SJSA1 (cell line): Measurements from ENCODE around the gene SELENOW. TPM values are rescaled to one million over a fixed set of nuclear protein-coding genes. Genes with fewer than 3 reads are reported as not detected.

Experiments used
- DNase-seq, 2 experiments: peaks; one replicate each; pipeline ENCODE4 v3.0.0-alpha.2; 2015 to 2020; ENCODE audit warnings: low spot score in 2 of 2, low read depth in 1 of 2
- H3K27ac ChIP-seq: fragments of 250-450 bp; sonication (Bioruptor Pico); 2 replicates; pipeline ENCODE4 v1.5.1; 2020; ENCODE audit warnings: mild to moderate bottlenecking, moderate library complexity
- H3K27me3 ChIP-seq: fragments of 250-450 bp; sonication (Bioruptor Pico); replicated peaks from 2 replicates; pipeline ENCODE4 v1.5.1; 2020; ENCODE audit warnings: mild to moderate bottlenecking, moderate library complexity
- H3K36me3 ChIP-seq: fragments of 250-450 bp; sonication (Bioruptor Pico); 2 replicates; pipeline ENCODE4 v1.5.1; 2020; ENCODE audit warnings: mild to moderate bottlenecking
- H3K4me1 ChIP-seq: fragments of 250-450 bp; sonication (Bioruptor Pico); replicated peaks from 2 replicates; pipeline ENCODE4 v1.6.1; 2021; ENCODE audit warnings: mild to moderate bottlenecking
- H3K4me3 ChIP-seq: fragments of 250-450 bp; sonication (Bioruptor Pico); 2 replicates; pipeline ENCODE4 v1.5.1; 2020; ENCODE audit warnings: mild to moderate bottlenecking
- H3K9me3 ChIP-seq: fragments of 250-450 bp; sonication (Bioruptor Pico); replicated peaks from 2 replicates; pipeline ENCODE4 v1.5.1; 2020; ENCODE audit warnings: mild to moderate bottlenecking
- total RNA-seq: library from RNA; depleted of rRNA; stranded (reverse); fragments of >200 nt; shearing (Covaris generic); gene quantifications from 2 replicates; pipeline ENCODE4 v1.2.3, GENCODE V29; 2014

The SELENOW gene
- total RNA-seq, 1 experiment from 2014 or later, result 455 TPM

DNA sequence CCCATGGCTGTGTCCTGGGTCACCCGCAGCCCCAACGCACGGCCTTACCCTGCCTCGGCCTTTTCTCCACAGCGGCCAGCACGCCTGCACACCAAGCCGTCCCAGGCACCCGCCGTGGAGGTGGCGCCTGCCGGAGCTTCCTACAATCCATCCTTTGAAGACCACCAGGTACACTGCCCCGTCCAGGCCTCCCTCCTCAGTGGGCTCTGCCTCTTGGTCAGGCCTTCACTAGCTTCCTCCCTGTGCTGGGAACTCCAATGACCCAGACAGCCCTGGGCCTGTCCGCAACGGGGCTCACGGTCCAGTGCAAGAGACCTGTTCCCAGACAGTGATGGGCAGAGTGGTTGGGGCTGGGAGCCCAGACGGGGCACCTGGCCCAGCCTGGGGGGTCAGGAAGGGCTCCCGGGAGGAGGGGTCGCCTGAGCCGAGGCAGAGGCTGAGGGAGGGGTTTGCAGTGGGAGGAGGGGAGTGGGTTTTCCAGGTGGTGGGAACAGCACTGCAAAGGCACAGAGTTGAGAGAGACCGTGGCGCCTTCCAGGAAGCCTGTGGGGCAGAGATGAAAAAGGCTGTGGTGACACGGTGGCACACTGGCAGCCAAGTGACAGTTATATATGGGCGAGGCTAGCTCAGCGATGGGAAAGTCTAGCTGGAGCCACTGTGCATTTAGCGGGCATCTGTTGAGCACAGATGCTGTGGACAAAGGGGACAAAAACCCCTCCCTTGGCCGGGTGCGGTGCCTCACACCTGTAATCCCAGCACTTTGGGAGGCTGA, 25.9 kb upstream of the SELENOW start:
- Histone ChIP-seq H3K9me3 (no peaks in the 10 kb centered on the region), H3K27me3 (no peaks in the 10 kb centered on the region), H3K4me3 (no peak overlapping the region), H3K36me3 (peaks cover 99% of the 10 kb centered on the region), H3K27ac (no peak overlapping the region), H3K4me1 (no peaks in the 10 kb centered on the region)
- no peak for DNase-seq

DNA sequence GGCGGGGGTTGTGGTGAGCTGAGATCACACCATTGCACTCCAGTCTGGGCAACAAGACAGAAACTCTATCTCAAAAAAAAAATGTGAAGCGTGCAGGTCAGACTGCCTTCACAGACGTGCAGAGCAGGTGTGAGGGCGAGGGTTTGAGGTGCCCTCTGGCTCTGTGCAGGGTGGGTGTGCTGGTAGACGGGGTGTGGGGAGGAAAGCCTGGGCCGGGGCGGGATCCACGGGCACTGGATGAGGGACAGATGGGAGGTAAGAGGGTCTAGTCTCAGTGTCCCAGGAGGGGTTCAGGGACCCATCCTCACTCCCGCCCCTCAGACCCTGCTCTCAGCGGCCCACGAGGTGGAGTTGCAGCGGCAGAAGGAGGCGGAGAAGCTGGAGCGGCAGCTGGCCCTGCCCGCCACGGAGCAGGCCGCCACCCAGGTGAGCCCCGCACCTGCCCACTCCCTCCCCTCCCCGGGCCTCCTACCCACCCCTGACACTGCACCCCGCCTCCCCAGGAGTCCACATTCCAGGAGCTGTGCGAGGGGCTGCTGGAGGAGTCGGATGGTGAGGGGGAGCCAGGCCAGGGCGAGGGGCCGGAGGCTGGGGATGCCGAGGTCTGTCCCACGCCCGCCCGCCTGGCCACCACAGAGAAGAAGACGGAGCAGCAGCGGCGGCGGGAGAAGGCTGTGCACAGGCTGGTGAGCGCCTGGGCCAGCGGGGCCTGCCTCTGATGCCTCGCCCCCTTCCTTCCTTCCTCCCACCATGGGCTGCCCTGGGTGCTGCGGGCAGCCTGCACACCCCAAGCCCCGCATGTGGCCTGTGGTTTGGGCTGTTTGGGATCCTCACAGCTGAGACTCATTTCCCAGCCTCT, 24.1 kb upstream of the SELENOW start:
- peaks cover 97% of the 10 kb centered on the region for H3K36me3 ChIP-seq

DNA sequence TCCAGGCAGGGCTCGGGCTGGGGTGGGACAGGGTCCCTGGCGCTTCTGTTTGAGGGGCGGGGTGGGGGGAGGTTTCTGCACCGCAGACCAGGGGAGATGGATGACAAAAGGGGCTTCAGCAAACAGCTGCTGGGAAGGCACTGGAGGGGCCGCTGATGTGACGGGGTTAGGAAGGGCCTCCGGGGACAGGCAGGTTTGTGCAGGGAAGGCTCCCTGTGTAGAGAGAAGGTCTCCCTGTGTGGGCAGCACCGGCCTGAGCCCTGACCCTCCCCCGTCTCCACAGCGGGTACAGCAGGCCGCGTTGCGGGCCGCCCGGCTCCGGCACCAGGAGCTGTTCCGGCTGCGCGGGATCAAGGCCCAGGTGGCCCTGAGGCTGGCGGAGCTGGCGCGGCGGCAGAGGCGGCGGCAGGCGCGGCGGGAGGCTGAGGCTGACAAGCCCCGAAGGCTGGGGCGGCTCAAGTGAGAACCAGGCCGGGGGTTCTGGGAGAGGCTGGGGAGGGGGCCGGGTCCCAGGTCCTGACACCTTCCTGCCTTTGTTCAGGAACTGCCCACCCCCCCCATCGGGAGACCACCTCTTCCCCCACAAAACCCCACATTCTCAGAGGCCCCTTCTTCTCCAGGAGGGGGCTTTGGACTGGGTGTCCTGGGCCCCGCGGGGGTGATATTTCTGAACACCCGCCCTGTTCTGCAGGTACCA, 23.3 kb upstream of the SELENOW start:
- H3K4me3 ChIP-seq, result no peak overlapping the region
- peaks cover 90% of the 10 kb centered on the region for H3K36me3 ChIP-seq
- no peaks in the 10 kb centered on the region for H3K4me1 ChIP-seq
- no peak overlapping the region for H3K27ac ChIP-seq
- no peaks in the 10 kb centered on the region for H3K27me3 ChIP-seq
- no peak for DNase-seq
- H3K9me3 ChIP-seq, result no peaks in the 10 kb centered on the region

More for the DNA sequence above, 24.1 kb upstream of the SELENOW start:
- H3K27ac ChIP-seq, result no peak overlapping the region
- H3K9me3 ChIP-seq, result no peaks in the 10 kb centered on the region
- H3K27me3 ChIP-seq, result no peaks in the 10 kb centered on the region
- no peaks in the 10 kb centered on the region for H3K4me1 ChIP-seq
- H3K4me3 ChIP-seq, result no peak overlapping the region
- no peak for DNase-seq

DNA sequence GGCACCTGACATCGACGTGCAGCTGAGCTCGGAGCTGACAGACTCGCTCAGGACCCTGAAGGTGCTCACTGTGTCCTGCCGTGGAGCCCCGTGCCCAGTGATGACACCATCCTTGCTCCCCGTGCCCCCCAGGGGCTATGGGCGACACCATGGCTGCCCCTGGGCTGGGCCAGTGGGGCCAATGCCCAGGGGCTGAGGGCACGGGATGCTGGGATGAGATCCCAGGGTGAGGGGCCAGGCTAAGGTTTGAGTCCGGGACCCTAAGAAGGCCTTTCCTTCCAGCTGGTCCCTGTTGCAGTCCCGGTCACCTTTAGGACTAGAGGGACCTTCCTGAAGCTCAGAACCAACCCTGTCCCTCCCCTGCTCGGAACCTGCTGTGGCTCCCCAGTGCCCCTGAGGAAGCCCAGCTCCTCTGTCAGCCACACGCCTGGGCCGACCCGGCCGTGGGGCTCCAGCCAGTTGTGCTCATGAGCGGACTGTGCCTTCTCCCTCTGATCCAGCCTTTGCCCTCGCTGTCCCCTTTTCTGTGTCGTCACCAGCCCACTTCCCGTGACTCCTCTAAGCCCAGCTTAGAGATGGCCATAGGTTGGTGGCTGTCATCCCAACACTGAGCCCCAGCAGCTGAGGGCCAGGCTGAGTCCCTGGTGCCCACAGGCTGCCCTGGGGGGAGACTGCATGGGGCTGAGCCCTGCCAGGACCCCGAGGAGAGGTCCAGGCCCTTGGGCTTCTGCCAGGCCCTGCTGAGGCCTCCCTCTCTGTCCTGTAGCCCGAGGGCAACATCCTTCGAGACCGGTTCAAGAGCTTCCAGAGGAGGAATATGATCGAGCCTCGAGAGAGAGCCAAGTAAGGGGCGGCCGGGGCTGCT, 22.5 kb upstream of the SELENOW start:
- no peaks in the 10 kb centered on the region for H3K4me1 ChIP-seq
- no peak overlapping the region for H3K4me3 ChIP-seq
- H3K27ac ChIP-seq, result no peak overlapping the region
- H3K27me3 ChIP-seq, result no peaks in the 10 kb centered on the region
- no peaks in the 10 kb centered on the region for H3K9me3 ChIP-seq
- H3K36me3 ChIP-seq, result peaks cover 82% of the 10 kb centered on the region
- DNase-seq, result no peak

DNA sequence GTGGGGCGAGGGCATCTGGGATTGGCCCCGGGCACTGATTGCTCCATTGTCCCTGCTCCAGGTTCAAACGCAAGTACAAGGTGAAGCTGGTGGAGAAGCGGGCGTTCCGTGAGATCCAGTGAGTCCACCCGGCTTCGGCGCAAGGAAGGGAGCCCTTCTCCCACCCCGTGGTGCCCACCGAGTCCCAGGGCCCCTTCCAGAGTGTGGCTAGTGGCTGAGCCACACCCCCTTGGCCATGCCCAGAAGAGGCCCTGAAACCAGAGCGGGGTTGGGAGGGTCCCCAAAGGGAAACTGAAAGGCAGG, 21.9 kb upstream of the SELENOW start:
- Histone ChIP-seq H3K36me3 (peaks cover 76% of the 10 kb centered on the region), H3K27ac (no peak overlapping the region), H3K27me3 (no peaks in the 10 kb centered on the region), H3K4me1 (no peaks in the 10 kb centered on the region), H3K4me3 (no peak overlapping the region), H3K9me3 (no peaks in the 10 kb centered on the region)
- DNase-seq, result no peak

DNA sequence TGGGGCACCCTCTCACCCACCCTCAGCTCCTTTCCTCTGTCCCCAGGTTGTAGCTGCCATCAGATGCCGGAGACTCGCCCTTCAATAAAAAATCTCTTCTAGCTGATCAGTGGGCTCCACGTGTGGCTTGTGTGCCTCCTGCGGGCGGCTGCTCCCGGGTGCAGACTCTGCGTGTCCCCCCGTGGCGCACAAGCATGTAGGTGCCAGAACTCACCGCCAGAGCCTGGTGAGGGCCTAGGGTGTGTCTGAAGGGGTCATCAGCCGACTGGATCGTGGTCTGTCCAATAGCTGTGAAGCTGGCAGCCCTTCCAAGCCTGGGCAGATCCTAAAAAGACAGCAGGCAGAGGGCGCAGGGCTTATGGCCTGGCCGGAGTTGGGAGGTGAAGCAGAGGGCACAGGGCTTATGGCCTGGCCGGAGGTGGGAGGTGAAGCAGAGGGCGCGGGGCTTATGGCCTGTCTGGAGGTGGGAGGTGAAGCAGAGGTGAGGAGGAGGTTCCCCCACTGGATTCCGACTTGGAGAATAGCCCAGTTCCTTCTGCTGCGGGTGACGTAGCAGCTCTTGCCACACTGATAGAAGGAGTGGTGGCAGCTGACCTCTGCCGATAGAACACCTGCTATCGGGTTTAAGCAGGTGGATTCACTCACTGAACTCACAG, 21.4 kb upstream of the SELENOW start:
- H3K9me3 ChIP-seq, result no peaks in the 10 kb centered on the region
- no peaks in the 10 kb centered on the region for H3K4me1 ChIP-seq
- no peak overlapping the region for H3K27ac ChIP-seq
- H3K27me3 ChIP-seq, result no peaks in the 10 kb centered on the region
- no peak for DNase-seq
- peaks cover 71% of the 10 kb centered on the region for H3K36me3 ChIP-seq
- no peak overlapping the region for H3K4me3 ChIP-seq

DNA sequence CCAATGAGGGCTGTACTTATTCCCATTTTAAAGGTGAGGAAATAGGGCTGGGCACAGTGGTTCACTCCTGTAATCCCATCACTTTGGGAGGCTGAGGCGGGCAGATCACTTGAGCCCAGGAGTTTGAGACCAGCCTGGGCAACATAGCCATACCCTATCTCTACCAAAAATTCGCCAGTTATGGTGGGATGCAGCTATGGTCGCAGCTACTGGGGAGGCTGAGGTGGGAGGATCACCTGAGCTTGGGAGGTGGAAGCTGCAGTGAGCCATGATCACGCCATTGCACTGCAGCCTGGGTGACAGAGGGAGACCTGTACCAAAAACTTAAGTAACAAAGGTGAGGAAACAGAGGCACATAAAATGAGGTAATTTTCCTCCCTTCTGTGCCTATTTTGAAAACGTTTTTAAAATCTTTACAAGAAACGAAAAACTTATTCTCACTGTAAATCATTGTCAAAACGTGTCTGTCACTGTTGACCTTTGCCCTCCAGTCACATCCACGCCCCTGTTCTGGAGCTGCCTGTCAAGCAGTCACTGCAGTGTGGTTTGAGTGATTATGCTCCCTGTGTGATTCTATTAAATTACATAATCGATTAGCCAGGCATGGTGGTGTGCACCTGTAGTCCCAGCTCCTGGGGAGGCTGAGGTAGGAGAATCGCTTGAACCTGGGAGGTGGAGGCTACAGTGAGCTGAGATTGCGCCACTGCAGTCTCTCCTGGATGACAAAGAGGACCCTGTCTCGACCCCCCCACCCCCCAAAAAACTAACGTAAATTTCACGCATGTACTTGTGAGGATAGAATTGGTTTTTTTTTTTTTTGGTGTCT, 20.7 kb upstream of the SELENOW start:
- no peak for DNase-seq
- Histone ChIP-seq H3K27me3 (no peaks in the 10 kb centered on the region), H3K9me3 (no peaks in the 10 kb centered on the region), H3K4me1 (no peaks in the 10 kb centered on the region), H3K4me3 (no peak overlapping the region), H3K27ac (no peak overlapping the region), H3K36me3 (peaks cover 64% of the 10 kb centered on the region)

DNA sequence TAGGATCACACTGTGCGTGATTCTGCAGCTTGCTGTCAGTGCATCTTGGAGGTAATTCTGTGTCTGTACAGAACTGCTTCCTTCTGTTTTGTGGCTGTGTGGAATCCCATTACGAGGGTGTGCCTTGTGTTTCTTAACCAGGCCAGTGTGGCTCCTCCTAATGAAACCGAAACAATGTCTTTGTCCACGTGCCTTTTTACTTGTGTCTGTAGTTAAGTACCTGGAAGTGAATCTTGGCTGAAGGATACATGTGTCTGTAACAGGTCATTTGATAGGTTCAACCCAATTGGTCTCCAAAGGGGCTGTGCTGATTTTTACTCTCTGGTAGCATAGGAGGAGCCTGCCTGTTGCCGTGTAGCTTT, 20.1 kb upstream of the SELENOW start:
- Histone ChIP-seq H3K36me3 (peaks cover 58% of the 10 kb centered on the region), H3K4me1 (no peaks in the 10 kb centered on the region), H3K27ac (no peak overlapping the region), H3K4me3 (no peak overlapping the region), H3K9me3 (no peaks in the 10 kb centered on the region), H3K27me3 (no peaks in the 10 kb centered on the region)
- DNase-seq, result no peak

DNA sequence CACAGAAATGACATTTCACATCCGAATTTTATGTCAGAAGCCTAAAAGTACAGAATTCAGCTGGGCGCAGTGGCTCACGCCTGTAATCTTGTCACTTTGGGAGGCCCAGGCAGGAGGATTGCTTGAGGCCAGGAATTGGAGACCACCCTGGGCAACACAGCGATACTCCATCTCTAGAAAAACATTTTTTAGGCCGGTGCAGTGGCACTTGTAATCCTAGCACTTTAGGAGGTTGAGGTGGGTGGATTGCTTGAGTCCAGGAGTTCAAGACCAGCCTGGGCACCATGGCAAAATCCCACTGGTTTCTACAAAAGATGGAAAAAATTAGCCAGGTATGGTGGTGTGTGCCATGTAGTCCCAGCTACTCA, 17.9 kb upstream of the SELENOW start:
- no peaks in the 10 kb centered on the region for H3K27me3 ChIP-seq
- no peak for DNase-seq
- H3K4me1 ChIP-seq, result no peaks in the 10 kb centered on the region
- H3K9me3 ChIP-seq, result no peaks in the 10 kb centered on the region
- H3K4me3 ChIP-seq, result no peak overlapping the region
- H3K36me3 ChIP-seq, result peaks cover 36% of the 10 kb centered on the region
- no peak overlapping the region for H3K27ac ChIP-seq

DNA sequence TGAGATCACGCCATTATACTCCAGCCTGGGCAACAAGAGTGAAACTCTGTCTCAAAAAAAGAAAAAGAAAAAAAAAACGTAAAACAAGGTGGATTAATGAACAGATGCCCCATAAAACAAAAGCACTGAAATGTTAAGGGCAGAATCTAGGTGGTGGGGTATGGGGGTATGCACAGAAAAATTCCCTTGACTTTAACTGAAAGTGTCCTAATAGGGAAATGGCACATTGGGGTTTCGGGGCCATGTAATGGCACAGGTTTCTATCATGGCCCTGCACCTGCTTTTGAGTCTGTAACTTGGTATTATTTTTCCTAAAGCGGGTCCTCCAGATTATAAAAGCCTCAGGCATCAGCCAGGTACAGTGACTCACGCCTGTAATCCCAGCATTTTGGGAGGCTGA, 16.9 kb upstream of the SELENOW start:
- Histone ChIP-seq H3K36me3 (peaks cover 26% of the 10 kb centered on the region), H3K27ac (no peak overlapping the region)

DNA sequence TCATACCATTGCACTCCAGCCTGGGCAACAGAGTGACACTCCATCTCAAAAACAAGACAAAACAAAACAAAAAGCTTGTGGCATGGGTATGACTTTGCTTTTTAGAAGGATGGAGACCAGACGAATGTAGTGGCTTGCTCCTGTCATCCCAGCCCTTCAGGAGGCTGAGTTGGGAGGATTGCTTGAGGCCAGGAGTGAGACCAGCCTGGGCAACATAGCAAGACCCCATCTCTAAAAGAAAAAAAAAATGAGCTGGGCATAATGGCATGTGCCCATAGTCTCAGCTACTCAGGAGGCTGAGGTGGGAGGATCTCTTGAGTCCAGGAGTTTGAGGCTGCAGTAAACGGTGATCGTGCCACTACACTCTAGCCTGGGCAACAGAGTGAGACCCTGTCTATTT, 16.4 kb upstream of the SELENOW start:
- no peak for DNase-seq
- H3K9me3 ChIP-seq, result no peaks in the 10 kb centered on the region
- H3K4me3 ChIP-seq, result no peak overlapping the region
- no peak overlapping the region for H3K27ac ChIP-seq
- H3K4me1 ChIP-seq, result no peaks in the 10 kb centered on the region
- H3K27me3 ChIP-seq, result no peaks in the 10 kb centered on the region
- peaks cover 21% of the 10 kb centered on the region for H3K36me3 ChIP-seq

More for the DNA sequence above, 16.9 kb upstream of the SELENOW start:
- no peak for DNase-seq
- H3K27me3 ChIP-seq, result no peaks in the 10 kb centered on the region
- H3K4me1 ChIP-seq, result no peaks in the 10 kb centered on the region
- H3K4me3 ChIP-seq, result no peak overlapping the region
- H3K9me3 ChIP-seq, result no peaks in the 10 kb centered on the region

DNA sequence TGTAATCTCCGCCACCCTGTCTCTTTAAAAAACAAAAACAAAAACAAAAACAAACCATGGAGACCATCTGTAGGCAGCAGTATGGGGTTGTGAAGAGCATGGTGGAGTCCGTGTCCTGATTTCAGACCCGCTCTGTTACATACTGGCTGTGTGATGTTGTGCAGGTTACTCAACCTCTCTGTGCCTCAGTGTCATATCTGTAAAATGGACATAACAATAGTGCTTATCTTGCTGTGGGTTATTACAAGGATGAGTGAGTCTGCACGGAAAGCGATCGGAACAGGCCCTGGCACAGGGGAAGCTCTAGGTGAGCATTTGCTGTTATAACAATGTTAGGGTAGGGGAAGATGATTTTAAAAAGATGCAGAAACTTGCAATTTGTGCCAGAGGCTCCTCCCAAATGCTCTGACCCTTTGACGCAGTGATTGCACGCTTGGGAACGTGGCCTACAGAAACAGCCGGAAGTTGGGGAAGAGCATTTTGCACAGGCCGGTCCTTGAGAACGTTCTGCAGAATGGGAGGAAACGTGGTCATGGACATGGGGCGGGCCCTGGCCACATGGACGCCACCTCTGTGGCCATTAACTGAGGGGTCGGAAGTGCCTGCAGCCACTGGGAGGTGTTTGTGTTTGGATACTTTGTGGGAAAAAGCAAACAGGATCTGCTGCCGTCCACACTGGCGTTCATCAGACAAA, 15.7 kb upstream of the SELENOW start:
- no peaks in the 10 kb centered on the region for H3K27me3 ChIP-seq
- no peaks in the 10 kb centered on the region for H3K9me3 ChIP-seq
- no peak for DNase-seq
- H3K4me3 ChIP-seq, result no peak overlapping the region
- H3K27ac ChIP-seq, result no peak overlapping the region
- H3K4me1 ChIP-seq, result no peaks in the 10 kb centered on the region
- peaks cover 14% of the 10 kb centered on the region for H3K36me3 ChIP-seq
